GM12878 (cell line): ENCODE measurements around the gene HMMR. TPM values are rescaled to one million over a fixed set of nuclear protein-coding genes. Genes with fewer than 3 reads are reported as not detected.

ENCODE experiments used
- ATAC-seq: fragments of 200-7000 bp; cut with Tn5 transposase; 3 replicates; pipeline ENCODE4 v1.9.1; 2020; ENCODE audit warnings: mild to moderate bottlenecking, moderate library complexity
- BruUV-seq: library from RNA; stranded (reverse); fragments of 400-500 nt; replicated peaks from 2 replicates; lab custom pipeline; 2021; lab: Mats Ljungman, UMichigan
- CTCF ChIA-PET: fragments of 300-600 bp; sonication (Branson Sonifier 250); formaldehyde crosslinking; extraction: SDS; loops from one replicate; lab custom pipeline; 2021; ENCODE audit warnings: inconsistent platforms; lab: Yijun Ruan, JAX
- POLR2A ChIA-PET: fragments of 350-600 bp; formaldehyde crosslinking; extraction: SDS; loops from one replicate; lab custom pipeline; 2021; ENCODE audit warnings: inconsistent platforms; lab: Charles Lee
- RAD21 ChIA-PET: fragments of 300-600 bp; sonication (Branson Sonifier 250); formaldehyde crosslinking; loops from one replicate; lab custom pipeline; 2023; ENCODE audit warnings: antibody characterized with exemption; ENCODE audit not compliant: unreplicated experiment; lab: Charles Lee
- SMC1A ChIA-PET: fragments of 300-600 bp; sonication (Branson Sonifier 250); formaldehyde crosslinking; loops from one replicate; lab custom pipeline; 2023; ENCODE audit not compliant: unreplicated experiment, uncharacterized antibody; lab: Charles Lee
- DNase-seq: peaks from one replicate; pipeline ENCODE4 v3.0.0-alpha.2; 2011; ENCODE audit warnings: low read depth, low spot score
- FAIRE-seq: peaks from 3 replicates; lab custom pipeline; 2011; peaks lifted over from hg19 to GRCh38; lab: Jason Lieb, UNC
- H2AFZ ChIP-seq: 2 replicates; pipeline ENCODE4 v1.6.0; 2011; ENCODE audit warnings: low read depth, low read length, control low read depth; ENCODE audit not compliant: control insufficient read depth
- H3K27ac ChIP-seq: 2 replicates; pipeline ENCODE4 v1.5.1; 2011; ENCODE audit warnings: control low read depth; ENCODE audit not compliant: control insufficient read depth, insufficient read depth
- H3K27me3 ChIP-seq, 2 experiments: replicated peaks in 1 of 2; 2 replicates each; pipeline versions ENCODE4 v1.6.0 to v1.6.1; 2011; ENCODE audit warnings: low read length in 1 of 2; ENCODE audit not compliant: control insufficient read depth in 2 of 2, insufficient read depth in 2 of 2
- H3K36me3 ChIP-seq, 2 experiments: 2 replicates each; pipeline ENCODE4 v1.5.1; 2011; ENCODE audit warnings: low read length in 1 of 2; ENCODE audit not compliant: control insufficient read depth in 2 of 2, insufficient read depth in 2 of 2
- H3K4me1 ChIP-seq: 2 replicates; pipeline ENCODE4 v1.6.1; 2011; ENCODE audit warnings: mild to moderate bottlenecking, low read length, moderate library complexity, mixed read lengths; ENCODE audit not compliant: control insufficient read depth, insufficient read depth
- H3K4me2 ChIP-seq: 2 replicates; pipeline ENCODE4 v1.6.0; 2011; ENCODE audit warnings: control low read depth; ENCODE audit not compliant: control insufficient read depth, insufficient read depth
- H3K4me3 ChIP-seq: fragments of 200-600 bp; sonication (generic); 2 replicates; pipeline ENCODE4 v1.5.1; 2016
- H3K79me2 ChIP-seq: 2 replicates; pipeline ENCODE4 v1.6.0; 2011; ENCODE audit warnings: low read length; ENCODE audit not compliant: control insufficient read depth, insufficient read depth
- H3K9ac ChIP-seq: 2 replicates; pipeline ENCODE4 v1.8.0; 2011; ENCODE audit warnings: low read length, control low read depth, mixed read lengths; ENCODE audit not compliant: control insufficient read depth, insufficient read depth
- H3K9me3 ChIP-seq: replicated peaks from 3 replicates; pipeline ENCODE4 v1.5.1; 2011; ENCODE audit warnings: mild to moderate bottlenecking, low read length; ENCODE audit not compliant: control insufficient read depth, insufficient read depth
- H4K20me1 ChIP-seq: 2 replicates; pipeline ENCODE4 v1.6.0; 2011; ENCODE audit not compliant: control insufficient read depth, insufficient read depth
- RAD21 ChIP-seq: IDR thresholded peaks from 2 replicates; pipeline ENCODE4 v1.6.1; 2011; ENCODE audit warnings: mild to moderate bottlenecking, low read depth, low read length, moderate library complexity; ENCODE audit not compliant: insufficient read depth
- YBX1 ChIP-seq: fragments of 450-650 bp; IDR thresholded peaks from 2 replicates; pipeline ENCODE4 v1.6.1; 2016; ENCODE audit warnings: antibody characterized with exemption
- ZSCAN29 ChIP-seq: fragments of 450-650 bp; IDR thresholded peaks from 2 replicates; pipeline ENCODE4 v1.6.1; 2017; ENCODE audit warnings: mild to moderate bottlenecking, moderate library complexity
- WGBS: methylation state at CpG from one replicate; pipeline ENCODE4 v1.1.6; 2016; ENCODE audit warnings: low lambda C conversion rate; ENCODE audit not compliant: insufficient replicate concordance, insufficient coverage; ENCODE audit errors: missing lambda C conversion rate; 5-methylcytosine and 5-hydroxymethylcytosine counted together
- in situ Hi-C: fragments of 300-500 bp; cut with MboI; formaldehyde crosslinking; loops from 9 replicates; pipeline ENCODE4 v1.14.3; 2018; ENCODE audit warnings: mixed read lengths
- intact Hi-C: fragments of 100-400 bp; cut with micrococcal nuclease; formaldehyde crosslinking; loops from one replicate; pipeline ENCODE4 v1.14.2; 2022; ENCODE audit not compliant: unreplicated experiment
- polyA plus RNA-seq, 11 experiments: library from polyadenylated mRNA; depleted of rRNA in 4 of 11; unstranded in 6 of 11; stranded (reverse) in 5 of 11; fragments of >200 nt; fragmentation: Nextera tagmentation in 4 of 11; fragmentation: Illumina TruSeq in 1 of 11; extraction: Ambion mirVana in 4 of 11; extraction: Trizol in 1 of 11; gene quantifications; 1 replicate in 1 of 11; 2 replicates in 10 of 11; pipeline versions ENCODE4 v1.2.1 to v1.2.3, GENCODE V29; 2011 to 2016; ENCODE audit warnings: inconsistent platforms in 2 of 11, missing spikeins in 2 of 11, low read depth in 1 of 11
- total RNA-seq, 4 experiments: library from RNA; depleted of rRNA in 3 of 4; stranded (reverse); fragments of >200 nt in 3 of 4; fragmentation: Illumina TruSeq in 1 of 4; extraction: Trizol in 1 of 4; gene quantifications; 2 replicates each; pipeline versions ENCODE4 v1.2.1 to v1.2.3, GENCODE V29; 2013 to 2021
- TF ChIP-seq, protein P1 (sequence below): IDR thresholded peaks from 2 replicates; pipeline ENCODE4 v1.6.1; 2012; ENCODE audit warnings: low read depth, low read length, improper control_type of control experiment
- TF ChIP-seq, protein P2 (sequence below), 3 experiments: IDR thresholded peaks in 2 of 3; conservative IDR thresholded peaks in 1 of 3; 2 replicates each; pipeline ENCODE4 v1.5.1; 2011; ENCODE audit warnings: low read depth in 3 of 3, low read length in 3 of 3, mild to moderate bottlenecking in 3 of 3, control low read depth in 2 of 3, moderate library complexity in 2 of 3, inconsistent platforms in 1 of 3, mixed read lengths in 1 of 3; ENCODE audit not compliant: control insufficient read depth in 2 of 3, insufficient read depth in 1 of 3; ENCODE audit errors: extremely low read depth in 1 of 3
- TF ChIP-seq, protein P3 (sequence below): fragments of 450-650 bp; IDR thresholded peaks from 2 replicates; pipeline ENCODE4 v1.6.1; 2014; ENCODE audit warnings: mild to moderate bottlenecking

Gene HMMR
- total and polyA plus RNA-seq, 10 of the 15 experiments (the other 5 are each of a cell fraction or from before 2014, with no cell fraction given): 44.1 to 122 (median 64.2) TPM

DNA sequence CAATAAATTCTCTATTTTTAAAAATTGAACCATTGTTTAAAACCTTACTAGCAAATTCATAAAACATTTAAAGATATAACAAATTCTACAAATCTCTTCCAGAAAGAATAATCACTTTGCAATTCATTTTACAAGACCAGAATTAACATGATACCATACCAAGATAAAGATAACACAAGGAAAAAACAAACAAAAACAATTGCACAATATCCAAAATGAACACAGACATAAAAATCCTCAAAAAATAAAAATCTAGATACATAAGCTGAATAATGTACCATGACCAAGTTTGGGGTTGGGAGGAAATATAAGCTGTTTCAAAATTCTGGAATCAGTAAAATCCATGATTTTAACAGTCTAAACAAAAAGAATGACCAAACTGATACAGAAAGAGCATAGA is 11.9 kb upstream of the HMMR start (continued):
- TF ChIP-seq, protein P1, sequence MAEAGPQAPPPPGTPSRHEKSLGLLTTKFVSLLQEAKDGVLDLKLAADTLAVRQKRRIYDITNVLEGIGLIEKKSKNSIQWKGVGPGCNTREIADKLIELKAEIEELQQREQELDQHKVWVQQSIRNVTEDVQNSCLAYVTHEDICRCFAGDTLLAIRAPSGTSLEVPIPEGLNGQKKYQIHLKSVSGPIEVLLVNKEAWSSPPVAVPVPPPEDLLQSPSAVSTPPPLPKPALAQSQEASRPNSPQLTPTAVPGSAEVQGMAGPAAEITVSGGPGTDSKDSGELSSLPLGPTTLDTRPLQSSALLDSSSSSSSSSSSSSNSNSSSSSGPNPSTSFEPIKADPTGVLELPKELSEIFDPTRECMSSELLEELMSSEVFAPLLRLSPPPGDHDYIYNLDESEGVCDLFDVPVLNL: no peak
- TF ChIP-seq, all 136 proteins: peak for 0

DNA sequence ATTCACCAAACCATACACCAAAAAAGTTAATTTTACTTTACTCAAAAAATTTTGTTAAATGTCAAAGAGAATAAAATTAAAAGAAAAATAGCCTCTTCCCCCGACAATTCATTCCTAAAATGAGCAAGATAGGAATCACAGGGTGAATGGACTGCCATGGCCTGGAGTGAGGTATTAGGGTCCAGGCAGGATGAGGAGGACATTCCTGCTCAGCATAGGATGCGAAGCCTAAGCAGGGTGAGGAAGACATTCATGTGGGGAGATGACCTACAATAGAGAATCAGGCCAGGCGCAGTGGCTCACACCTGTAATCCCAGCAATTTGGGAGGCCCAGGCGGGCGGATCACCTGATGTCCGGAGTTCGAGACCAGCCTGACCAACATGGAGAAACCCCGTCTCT is 8.9 kb upstream of the HMMR start:
- ChIA-PET SMC1A (interaction anchor here (1.9 kb wide), 1 partner anchor 11 kb away, joined by 4 read pairs; no protein-coding TSS in a partner anchor), CTCF (no interaction called here), RAD21 (no interaction called here), POLR2A (interaction anchor here (0.6 to 1.4 kb wide), 2 partner anchors 11 to 13 kb away, joined by 4 read pairs; partner anchors contain the start of gene CCNG1)
- Histone ChIP-seq H4K20me1 (no peaks in the 10 kb centered on the region), H3K36me3 (peaks cover 0 to 30% of the 10 kb centered on the region in 2 experiments; a peak in 3 of 4 replicates), H3K79me2 (peaks cover under 1% of the 10 kb centered on the region; the same call in 1 of the 2 replicates), H2AFZ (no peak overlapping the region), H3K27me3 (no peaks in the 10 kb centered on the region), H3K4me1 (no peaks in the 10 kb centered on the region), H3K4me2 (no peak overlapping the region), H3K9me3 (no peaks in the 10 kb centered on the region; the same call in 1 of the 3 replicates), H3K4me3 (no peak overlapping the region), H3K9ac (no peak overlapping the region), H3K27ac (no peak overlapping the region)
- intact Hi-C loops (no loop called here), in situ Hi-C loops (no loop called here)
- BruUV-seq: no TSS peak
- TF ChIP-seq RAD21: no peak
- no peak for TF ChIP-seq ZSCAN29
- TF ChIP-seq, protein P2, sequence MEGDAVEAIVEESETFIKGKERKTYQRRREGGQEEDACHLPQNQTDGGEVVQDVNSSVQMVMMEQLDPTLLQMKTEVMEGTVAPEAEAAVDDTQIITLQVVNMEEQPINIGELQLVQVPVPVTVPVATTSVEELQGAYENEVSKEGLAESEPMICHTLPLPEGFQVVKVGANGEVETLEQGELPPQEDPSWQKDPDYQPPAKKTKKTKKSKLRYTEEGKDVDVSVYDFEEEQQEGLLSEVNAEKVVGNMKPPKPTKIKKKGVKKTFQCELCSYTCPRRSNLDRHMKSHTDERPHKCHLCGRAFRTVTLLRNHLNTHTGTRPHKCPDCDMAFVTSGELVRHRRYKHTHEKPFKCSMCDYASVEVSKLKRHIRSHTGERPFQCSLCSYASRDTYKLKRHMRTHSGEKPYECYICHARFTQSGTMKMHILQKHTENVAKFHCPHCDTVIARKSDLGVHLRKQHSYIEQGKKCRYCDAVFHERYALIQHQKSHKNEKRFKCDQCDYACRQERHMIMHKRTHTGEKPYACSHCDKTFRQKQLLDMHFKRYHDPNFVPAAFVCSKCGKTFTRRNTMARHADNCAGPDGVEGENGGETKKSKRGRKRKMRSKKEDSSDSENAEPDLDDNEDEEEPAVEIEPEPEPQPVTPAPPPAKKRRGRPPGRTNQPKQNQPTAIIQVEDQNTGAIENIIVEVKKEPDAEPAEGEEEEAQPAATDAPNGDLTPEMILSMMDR (IDR thresholded peaks at IDR 0.05 in 2 of 3, conservative IDR thresholded peaks at IDR 0.05 in 1 of 3; ENCODE audit: control insufficient read depth in 2 of 3, extremely low read depth in 1 of 3, insufficient read depth in 1 of 3, low read depth in 3 of 3, low read length in 3 of 3): no peak
- TF ChIP-seq, protein P3, sequence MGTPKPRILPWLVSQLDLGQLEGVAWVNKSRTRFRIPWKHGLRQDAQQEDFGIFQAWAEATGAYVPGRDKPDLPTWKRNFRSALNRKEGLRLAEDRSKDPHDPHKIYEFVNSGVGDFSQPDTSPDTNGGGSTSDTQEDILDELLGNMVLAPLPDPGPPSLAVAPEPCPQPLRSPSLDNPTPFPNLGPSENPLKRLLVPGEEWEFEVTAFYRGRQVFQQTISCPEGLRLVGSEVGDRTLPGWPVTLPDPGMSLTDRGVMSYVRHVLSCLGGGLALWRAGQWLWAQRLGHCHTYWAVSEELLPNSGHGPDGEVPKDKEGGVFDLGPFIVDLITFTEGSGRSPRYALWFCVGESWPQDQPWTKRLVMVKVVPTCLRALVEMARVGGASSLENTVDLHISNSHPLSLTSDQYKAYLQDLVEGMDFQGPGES: no peak
- TF ChIP-seq YBX1: no peak
- TF ChIP-seq, protein P1: no peak
- 99% methylated on average over 8 of the region's 8 CpGs for WGBS
- no peak for DNase-seq
- ATAC-seq: no peak
- no peak for FAIRE-seq
